Stimulated activated CD8-positive, alpha-beta memory T cell treated with anti-CD3 and anti-CD28 coated beads, Interleukin-4, amount 100 ng/mL, for 24 hours (primary cell): Measurements from ENCODE around the gene ANKRD12.
"Not testable (repeated sequence)": the region's sequence is repeated elsewhere in the genome, so short reads cannot be mapped to it uniquely, and the experiment has no call there.

ENCODE experiments used
- DNase-seq: peaks from one replicate; pipeline ENCODE4 v3.0.0-alpha.2; 2020; ENCODE audit warnings: low read depth

Gene ANKRD12

DNA sequence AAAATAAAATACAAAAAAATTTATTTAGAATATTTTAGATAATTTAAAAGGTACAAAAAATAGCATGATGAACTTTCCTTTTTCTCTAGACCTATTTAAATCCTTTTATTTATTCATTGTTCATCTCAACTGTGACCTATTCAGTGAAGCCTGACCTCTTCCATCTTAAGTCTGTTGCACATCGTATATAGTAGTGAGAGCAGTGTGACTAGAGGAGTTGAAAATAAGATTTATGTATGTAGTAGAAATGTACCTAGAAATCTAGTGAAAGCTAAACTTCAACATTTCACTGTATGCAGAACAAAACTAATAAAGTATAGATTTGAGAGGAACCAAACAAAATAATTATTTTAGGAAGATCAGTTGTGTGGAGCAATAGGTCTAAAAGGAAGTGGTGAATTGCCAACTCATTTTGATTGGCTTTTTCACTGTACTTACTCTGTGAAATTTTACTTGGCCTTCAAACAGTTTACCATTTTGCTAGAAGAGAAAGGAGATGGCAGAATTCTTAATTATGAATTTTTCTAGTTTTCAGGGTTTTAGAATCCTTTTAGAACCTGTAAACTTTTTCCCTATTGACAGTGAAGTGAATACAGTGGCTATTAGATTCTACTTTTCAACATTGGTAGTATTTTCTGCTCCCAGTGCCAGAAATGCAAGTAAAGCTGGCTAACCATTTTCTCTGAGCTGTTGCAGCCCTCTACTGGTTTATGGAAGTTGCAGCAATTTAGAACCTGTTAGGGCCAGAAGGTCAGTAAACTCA, 11.0 kb downstream of the ANKRD12 start:
- no peak for DNase-seq

DNA sequence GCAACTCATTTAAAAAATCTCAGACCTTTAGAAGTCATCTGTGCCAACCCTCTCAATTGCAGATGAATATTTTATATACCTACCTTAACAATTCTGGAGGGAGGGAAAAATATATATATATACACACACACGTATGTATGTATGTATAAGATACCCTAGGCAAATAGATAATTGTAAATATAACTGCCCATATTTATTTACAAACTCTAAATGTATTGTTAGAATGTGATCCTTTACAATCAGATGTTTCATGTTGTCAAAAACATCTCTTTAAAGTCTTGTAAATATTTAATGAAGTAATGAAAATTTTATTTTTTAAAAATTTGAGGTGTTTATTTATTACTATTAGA, 11.6 kb downstream of the ANKRD12 start:
- no peak for DNase-seq

DNA sequence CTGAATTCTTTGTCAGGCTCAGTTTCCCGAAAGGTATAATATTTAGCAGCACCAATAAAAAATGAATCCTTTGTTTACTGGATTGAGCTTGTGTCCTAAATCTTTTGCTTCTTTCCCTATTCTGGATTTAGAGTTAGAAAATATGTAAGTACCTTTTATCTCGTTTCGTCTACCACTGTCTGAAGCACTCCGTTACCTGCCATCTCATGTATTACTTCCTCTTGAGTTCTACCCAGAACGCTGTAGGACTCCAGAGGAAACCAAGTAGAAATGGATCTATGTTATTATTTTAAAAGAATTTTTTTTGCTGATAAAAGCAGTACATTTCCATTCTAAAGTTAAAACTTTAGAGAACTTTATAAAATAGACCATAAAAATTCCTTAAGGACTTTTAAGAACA, 13.5 kb downstream of the ANKRD12 start:
- no peak for DNase-seq

DNA sequence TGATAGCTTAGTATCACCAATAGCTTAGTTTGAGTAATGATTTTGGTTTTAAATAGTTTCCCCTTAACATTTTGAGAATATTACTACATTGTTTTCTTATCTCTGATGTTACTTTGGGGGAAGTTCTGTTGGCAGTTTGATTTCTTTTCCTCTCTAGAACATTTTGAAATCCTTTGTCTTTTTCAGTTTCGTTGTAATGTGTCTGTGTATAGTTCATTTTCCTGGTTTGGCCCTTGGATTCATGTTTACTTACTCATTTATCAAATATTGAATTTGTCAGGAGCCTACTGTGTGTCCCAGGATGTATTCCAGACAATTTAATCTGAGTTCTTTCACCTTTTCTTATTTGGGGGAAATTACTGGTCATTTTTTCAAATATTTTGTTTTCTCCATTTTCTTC, 16.7 kb downstream of the ANKRD12 start:
- no peak for DNase-seq

DNA sequence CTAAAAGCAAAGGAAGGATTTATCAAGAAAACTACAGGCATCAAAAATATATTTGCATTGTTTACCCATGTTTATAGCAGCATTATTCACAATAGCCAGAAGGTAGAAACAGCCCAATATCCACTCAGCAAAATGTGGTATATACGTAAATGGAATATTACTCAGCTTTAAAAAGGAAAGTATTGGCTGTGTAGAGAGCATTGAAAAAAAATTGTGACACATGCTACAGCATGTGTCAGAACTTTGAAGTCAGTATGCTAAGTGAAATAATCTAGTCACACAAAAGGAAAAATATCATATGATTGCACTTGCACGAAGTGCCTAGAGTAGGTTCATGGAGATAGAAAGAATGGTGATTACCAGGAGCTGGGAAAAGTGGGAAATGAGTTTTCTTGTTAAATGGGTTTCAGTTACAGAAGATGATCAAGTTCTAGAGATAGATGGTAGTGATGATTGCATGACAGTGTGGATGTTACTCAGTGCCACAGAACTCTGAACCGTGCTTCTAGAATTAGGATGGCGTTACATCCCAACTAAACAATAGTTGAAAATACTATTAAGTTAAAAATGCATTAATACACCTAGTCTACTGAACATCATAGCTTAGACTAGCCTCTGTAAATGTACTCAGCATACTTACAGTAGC, 20.1 kb downstream of the ANKRD12 start:
- no peak for DNase-seq

DNA sequence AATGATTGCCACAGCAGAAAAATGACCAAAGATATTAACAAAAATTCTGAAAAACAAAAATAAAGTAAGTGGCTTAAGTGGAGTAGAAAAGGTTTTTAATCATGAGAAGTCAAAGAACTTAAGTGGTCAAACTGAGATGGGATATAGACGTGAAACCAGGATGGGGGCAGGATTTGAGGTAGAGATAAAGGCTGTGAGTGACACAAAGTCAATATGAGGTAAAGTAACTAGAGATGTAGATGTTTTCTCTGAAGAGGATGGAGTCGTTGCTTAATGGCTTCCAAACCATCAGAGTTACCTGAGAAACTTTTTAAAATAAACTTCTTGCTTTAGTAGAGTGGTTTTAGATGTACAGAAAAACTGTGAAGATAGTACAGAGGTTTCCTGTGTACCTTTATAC, 21.2 kb downstream of the ANKRD12 start:
- no peak for DNase-seq

DNA sequence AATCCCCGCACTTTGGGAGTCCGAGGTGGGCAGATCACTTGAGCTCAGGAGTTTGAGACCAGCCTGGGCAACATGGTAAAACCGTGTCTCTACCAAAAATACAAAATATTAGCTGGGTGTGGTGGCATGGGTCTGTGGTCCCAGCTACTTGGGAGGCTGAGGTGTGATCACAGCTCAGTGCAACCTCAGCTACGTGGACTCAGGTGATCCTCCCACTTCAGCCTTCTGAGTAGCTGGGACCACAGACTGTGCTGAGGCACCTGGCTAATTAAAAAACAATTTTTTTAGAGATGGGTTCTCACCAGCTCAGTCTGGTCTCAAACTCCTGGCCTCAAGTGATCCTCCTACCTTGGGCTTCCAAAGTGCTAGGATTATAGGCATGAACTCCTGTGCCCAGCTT, 23.4 kb downstream of the ANKRD12 start:
- DNase-seq: no peak

DNA sequence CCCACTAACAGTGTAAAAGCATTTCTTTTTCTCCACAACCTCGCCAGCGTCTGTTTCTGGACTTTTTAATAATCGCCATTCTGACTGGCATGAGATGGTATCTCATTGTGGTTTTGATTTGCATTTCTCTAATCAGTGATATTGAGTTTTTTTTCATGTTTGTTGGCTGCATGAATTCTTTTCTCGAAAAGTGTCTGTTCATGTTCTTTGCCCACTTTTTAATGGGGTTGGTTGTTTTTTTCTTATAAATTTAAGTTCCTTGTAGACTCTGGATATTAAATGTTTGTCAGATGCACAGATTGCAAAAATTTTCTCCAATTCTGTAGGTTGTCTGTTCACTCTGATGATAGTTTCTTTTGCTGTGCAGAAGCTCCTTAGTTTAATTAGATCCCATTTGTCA, 26.1 kb downstream of the ANKRD12 start:
- not testable (repeated sequence) for DNase-seq

DNA sequence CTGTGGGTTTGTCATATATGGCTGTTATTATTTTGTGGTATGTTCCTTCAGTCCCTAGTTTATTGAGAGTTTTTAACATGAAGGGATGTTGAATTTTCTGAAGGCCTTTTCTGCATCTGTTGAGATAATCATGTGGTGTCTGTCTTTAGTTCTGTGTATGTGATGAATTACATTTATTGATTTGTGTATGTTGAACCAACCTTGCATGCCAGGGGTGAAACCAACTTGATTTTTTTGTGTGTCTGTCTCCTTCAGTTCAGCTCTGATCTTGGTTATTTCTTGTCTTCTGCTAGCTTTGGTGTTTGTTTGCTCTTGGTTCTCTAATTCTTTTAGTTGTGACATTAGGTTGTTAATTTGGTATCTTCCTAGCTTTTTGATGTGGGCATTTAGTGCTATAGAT, 27.6 kb downstream of the ANKRD12 start:
- DNase-seq: not testable (repeated sequence)

DNA sequence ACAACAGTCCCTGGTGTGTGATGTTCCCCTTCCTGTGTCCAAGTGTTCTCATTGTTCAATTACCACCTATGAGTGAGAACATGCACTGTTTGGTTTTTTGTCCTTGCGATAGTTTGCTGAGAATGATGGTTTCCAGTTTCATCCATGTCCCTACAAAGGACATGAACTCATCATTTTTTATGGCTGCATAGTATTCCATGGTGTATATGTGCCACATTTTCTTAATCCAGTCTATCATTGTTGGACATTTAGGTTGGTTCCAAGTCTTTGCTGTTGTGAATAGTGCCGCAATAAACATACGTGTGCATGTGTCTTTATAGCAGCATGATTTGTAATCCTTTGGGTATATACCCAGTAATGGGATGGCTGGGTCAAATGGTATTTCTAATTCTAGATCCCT, 29.3 kb downstream of the ANKRD12 start:
- DNase-seq: not testable (repeated sequence)

DNA sequence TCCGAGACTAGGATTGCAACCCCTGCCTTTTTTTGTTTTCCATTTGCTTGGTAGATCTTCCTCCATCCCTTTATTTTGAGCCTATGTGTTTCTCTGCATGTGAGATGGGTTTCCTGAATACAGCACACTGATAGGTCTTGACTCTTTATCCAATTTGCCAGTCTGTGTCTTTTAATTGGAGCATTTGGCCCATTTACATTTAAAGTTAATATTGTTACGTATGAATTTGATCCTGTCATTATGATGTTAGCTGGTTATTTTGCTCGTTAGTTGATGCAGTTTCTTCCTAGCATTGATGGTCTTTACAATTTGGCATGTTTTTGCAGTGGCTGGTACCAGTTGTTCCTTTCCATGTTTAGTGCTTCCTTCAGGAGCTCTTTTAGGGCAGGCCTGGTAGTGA, 32.9 kb downstream of the ANKRD12 start:
- DNase-seq: not testable (repeated sequence)

DNA sequence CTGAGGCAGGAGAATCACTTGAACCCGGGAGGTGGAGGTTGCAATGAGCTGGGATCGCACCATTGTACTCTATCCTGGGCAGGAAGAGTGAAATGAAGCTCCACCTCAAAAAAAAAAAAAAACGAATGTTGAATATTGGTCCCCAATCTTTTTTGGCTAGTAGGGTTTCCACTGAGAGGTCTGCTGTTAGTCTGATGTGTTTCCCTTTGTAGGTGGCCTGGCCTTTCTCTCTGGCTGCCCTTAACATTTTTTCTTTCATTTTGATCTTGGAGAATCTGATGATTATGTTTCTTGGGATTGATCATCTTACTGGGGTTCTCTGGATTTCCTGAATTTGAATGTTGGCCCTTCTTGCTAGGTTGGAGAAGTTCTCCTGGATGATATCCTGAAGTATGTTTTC, 35.3 kb downstream of the ANKRD12 start:
- DNase-seq: not testable (repeated sequence)

DNA sequence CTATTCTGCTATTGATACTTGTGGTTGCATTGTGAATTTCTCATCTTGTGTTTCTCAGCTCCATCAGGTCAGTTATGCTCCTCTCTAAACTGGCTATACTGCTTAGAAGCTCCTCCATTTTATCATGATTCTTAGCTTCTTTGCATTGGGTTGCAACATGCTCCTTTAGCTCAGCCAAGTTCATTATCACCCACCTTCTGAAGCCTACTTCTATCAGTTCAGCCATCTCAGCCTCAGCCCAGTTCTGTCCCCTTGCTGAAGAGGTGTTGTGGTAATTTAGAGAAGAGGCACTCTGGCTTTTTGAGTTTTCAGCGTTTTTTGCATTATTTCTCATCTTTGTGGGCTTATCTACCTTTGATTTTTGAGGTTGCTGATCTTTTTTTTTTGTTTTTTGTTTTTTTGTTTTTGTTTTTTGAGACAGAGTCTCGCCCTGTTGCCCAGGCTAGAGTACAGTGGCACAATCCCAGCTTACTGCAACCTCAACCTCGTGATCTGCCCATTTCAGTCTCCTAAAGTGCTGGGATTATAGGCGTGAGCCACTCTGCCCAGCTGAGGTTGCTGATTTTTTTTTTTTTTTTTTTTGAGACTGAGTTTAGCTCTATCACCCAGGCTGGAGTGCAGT, 36.0 kb downstream of the ANKRD12 start:
- no peak for DNase-seq

DNA sequence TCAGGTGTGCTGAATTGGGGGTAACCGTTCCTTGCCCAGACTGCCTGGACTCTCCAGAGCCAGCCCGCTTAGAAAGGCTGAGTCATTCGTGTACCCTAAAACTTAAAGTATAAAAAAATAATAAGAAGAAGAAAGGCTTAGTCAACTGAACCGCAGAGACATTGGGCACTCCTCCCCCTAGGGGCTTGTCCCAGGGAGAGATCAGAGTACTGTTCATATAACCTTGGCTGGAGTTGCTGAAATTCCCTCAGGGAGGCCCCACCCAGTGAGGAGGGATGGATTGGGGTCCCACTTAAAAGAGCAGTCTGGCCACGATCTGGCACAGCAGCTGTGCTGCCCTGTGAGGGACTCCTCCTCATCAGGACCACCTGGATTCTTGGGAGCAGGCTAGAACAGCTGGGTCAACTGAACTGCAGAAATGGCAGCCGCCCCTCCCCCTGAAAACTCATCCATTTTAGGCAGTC, 37.2 kb downstream of the ANKRD12 start:
- no peak for DNase-seq

DNA sequence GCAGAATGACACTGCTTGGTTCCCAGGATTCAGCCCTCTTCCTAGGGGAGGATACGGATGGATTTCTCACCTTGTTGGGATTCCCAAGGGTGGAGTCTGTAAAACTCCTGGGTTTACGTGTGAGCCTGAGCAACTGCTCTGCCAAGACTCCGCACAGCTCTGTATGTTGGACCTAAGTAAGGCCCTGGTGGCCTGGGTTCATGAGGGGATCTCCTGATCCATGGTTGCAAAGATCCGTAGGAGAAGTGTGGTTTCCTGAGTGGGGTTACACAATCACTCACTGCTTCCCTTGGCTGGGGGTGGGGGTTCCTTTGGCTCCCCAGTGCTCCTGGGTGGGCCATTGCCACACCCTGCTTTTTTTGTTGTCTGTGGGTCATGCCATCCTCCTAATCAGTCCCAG, 37.7 kb downstream of the ANKRD12 start:
- no peak for DNase-seq

DNA sequence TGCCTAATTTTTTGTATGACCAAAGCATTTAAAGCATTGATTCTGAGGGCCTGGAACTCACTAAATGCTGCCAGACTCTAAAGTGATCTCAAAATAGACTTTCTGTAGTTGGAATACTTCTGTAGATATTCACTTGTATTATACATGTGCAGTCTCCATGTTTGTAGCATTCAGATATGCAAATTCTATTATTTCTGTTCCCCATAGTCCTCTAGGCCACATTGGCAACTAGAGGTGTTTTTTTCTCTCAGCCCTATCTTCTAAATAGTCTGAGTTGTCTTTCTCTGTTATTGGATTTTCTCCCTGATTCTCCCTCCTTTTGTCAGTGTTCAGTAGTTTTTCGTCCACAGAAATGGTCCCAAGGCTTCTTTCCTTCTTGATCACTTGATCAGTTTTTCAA, 38.5 kb downstream of the ANKRD12 start:
- no peak for DNase-seq

DNA sequence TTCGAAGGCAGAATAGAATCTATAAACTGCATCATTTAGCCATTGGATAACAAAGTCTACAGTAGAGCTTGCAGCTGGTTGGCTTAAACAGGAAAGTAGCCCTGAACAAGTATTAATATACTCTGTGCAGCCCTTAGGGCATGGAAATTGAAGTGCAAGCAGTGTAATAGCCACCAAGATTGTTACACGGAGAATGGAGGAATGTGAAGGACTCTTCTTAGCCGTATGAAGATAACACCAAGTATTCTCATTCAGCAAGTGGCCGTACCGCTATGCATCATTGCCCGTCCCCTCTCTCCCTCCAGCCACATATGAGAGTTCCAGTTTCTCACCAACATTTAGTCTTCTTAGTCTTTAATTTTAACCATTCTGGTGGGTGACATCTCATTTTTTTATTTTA, 40.5 kb downstream of the ANKRD12 start:
- DNase-seq: no peak

DNA sequence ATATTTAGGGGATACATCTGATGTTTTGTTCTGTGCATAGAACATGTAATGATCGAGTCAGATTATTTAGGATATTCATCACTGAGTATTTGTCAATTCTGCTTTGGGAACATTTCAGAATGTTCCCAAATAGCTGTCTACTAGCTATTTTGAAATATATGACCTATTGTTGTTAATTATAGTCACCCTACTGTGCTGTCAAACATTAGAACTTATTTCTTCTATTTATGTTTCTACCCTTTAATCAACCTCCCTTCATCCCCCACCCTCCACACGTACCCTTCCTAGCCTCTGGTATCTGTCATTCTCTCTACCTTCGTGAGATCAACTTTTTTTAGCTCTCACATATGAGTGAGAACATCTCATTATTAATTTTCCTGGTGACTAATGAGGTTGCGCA, 40.9 kb downstream of the ANKRD12 start:
- no peak for DNase-seq

DNA sequence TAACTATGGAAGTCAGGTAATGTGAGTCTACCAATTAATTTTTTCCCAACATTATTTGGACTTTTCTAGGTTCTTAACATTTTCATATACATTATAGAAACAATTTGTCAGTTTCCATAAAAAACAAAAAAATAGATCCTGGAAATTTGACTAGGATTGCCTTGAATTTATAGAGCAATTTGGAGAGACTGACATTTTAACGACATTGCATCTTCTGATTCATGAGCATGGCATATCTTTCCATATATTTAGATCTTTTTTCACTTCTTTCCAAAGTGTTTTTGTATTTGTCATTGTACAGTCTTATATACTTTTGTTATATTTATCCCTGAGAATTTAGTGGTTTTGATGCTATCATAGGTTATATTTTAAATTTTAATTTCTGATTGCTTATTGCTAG, 42.0 kb downstream of the ANKRD12 start:
- DNase-seq: no peak

DNA sequence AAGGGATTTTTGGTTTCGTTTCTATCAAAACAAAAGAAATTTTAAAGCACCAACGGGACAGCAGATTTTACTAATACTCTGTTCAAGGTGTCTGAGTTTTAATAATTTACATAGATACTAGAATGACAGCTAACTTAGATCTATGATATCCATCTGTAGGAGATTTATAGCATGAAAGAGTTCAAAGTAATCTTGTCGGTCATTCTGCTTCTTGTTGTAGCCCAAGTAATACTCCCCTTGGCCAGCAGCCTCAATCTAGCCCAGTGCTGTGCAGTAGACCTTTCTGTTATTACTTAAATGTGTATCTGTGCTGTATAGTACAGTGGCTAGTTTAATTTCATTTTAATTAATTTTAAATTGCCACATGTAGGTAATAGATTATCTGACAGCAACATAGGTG, 44.7 kb downstream of the ANKRD12 start:
- DNase-seq: no peak

DNA sequence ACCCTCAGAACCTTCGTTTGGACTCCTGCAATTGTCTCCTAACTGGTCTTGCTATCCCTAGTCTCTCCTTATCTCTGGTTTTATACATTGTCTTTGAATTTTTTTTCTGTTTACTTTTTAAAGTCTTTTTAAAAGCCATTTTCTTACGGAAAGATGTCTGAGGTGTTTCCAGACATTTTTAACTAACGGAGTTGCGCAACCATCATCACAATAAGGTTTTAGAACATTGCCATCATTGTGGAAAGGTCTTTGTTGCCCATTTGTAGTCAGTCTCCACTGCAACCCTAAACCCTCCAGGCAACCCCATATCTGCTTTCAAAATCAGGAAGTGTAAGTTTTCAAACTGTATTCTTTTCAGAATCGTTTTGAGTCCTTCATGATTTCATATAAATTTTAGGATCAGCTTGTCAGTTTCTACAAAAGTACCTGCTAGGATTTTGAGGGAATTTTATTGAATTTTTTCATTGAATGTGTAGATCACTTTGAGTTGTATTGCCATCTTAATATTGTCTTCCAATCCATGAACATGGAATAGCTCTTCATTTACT, 46.3 kb downstream of the ANKRD12 start:
- DNase-seq: no peak

DNA sequence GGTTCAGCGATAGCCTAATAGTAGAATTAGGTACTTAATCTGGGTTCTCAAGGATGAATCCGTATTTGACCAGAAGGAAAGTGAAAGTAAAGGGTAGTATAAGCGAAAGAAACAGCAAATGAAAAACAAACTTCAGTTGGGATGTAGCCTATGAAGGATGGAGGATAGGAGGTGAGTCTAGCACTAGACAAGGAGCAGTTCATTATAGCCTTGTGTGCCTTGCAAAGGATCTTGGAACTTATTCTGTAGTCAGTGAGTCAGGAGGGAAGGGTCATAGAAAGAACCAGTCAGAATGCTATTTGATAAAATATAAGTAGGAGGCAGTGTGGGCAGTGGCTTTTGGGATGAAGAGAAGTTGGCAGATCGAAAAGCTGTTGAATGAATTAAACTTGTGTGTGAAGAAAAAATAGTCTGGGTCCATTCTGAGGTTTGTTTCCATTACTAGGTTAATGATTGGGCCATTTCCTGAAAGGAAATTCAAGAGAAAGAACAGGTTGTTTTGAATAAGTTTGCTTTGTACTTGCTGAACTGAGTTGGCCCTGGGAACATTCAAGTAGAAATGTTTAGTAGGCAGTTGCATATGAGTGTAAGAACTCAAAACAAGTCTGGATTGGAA, 48.5 kb downstream of the ANKRD12 start:
- no peak for DNase-seq
